Measurements from ENCODE around the gene GARNL3. TPM values are rescaled to one million over a fixed set of nuclear protein-coding genes. Genes with fewer than 3 reads are reported as not detected.

The GARNL3 gene
- total RNA-seq, 1 donor from 2014 or later, result 5.6 TPM

GRCh38 chr9:127269449-127269848 is 4.9 kb downstream of the GARNL3 start:
- DNase-seq (ENCODE audit: low spot score), result no peak

- DNase-seq (ENCODE audit: low spot score), result no peak
These were observed 8.8 kb downstream of the GARNL3 start for GRCh38 chr9:127273326-127273725.

DNA sequence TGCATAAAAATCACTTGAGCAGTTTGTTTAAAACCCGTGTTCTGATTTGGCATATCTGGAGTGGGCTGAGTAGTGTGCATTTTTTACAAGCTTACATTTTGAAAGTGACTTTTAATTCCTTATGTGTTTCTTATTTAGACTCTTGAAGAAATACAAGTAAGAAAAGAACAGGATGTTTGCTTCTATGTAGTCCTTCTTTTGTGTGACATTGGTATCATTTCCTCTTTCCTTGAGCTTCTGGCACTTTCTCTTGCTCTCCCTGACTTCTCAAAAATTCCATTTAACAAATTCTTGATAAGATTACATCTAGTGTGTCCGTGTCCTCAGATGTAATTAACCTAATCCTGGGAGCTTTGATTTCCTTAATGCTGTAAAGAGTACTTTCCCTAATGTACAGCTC is 12.5 kb downstream of the GARNL3 start:
- no peak for DNase-seq (ENCODE audit: low spot score)

- no peak for DNase-seq (ENCODE audit: low spot score)
These were observed 13.2 kb downstream of the GARNL3 start for GRCh38 chr9:127277770-127278169.

GRCh38 chr9:127278372-127278771 is 13.8 kb downstream of the GARNL3 start:
- DNase-seq (ENCODE audit: low spot score), result no peak

DNA sequence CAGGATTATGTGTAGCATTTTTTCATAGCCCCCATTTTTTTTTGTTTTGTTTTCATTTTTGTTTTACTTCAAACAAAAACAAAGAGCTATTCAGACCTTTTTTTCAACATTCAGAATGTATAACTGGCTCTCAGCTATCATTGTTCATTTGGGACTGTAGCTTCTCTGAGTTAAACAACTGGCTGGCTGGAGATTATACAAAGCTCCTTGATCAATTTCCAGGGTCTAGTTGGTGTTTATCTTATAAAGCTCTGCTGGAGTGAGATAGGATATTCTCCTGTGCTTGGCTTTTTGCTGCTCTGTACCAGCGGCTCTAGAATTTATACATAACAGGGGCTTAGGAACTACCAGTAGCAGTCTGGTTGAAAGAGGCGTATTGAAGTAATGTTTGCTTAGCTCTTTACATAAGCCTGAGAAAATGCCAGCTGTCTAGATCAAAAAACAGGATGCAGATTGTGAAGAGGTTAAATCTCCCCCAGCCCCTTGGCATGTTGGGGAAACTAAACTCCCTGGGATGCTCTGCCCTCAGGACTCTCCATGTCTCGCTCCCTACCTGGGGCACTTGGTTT is 15.2 kb downstream of the GARNL3 start:
- no peak for DNase-seq (ENCODE audit: low spot score)

GRCh38 chr9:127280880-127281660 is 16.5 kb downstream of the GARNL3 start:
- DNase-seq (ENCODE audit: low spot score), result no peak

DNA sequence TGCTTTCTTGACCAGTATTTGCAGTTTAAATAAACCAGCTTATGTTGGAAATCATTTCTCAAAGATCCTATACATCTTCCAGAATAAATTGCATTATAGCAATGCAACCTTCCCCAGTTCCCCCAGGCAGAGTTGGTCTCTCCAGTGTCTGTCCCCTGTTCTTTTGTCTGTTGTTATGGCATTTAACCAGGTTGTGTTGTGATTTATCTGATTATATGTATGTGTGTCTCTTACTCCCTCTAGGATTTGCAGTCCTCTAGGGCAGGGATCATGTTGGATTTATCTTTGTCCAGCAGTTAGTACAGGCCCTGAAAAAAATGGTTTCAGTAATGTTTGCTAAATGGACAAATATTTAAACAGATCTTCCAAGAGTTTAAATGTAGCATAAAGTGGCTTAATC is 17.3 kb downstream of the GARNL3 start:
- DNase-seq (ENCODE audit: low spot score), result no peak

GRCh38 chr9:127282611-127283010 is 18.0 kb downstream of the GARNL3 start:
- no peak for DNase-seq (ENCODE audit: low spot score)

- no peak for DNase-seq (ENCODE audit: low spot score)
These were observed 18.6 kb downstream of the GARNL3 start for GRCh38 chr9:127283135-127283534.

DNA sequence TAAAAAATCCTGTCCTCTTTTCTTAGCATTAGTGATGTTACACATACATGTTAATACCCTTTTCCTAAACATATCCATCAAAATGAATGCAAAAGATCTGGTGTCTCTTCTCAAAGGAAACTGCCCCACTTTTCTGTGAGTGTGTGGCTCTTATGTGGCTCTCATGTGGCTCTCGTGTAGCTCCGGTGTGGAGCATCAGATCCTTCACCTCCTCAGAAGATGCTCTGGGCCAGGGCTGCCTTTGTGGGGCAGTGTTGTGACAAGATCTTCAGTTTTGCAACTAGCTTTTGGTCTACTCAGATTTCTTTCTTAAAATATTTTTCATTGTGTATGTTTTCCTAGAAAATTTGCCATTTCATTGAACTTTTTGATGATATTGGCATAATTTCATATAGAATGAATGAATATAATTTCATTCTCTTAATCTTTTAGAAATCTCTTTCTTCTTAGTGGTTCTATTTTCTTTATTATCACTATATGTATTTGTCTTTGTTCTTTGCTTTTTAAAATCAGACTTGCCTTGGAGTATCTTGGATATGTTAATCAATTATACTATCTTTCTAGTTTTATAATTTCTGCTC is 19.4 kb downstream of the GARNL3 start:
- DNase-seq (ENCODE audit: low spot score), result no peak

- no peak for DNase-seq (ENCODE audit: low spot score)
These were observed 21.4 kb downstream of the GARNL3 start for GRCh38 chr9:127285965-127286364.

DNA sequence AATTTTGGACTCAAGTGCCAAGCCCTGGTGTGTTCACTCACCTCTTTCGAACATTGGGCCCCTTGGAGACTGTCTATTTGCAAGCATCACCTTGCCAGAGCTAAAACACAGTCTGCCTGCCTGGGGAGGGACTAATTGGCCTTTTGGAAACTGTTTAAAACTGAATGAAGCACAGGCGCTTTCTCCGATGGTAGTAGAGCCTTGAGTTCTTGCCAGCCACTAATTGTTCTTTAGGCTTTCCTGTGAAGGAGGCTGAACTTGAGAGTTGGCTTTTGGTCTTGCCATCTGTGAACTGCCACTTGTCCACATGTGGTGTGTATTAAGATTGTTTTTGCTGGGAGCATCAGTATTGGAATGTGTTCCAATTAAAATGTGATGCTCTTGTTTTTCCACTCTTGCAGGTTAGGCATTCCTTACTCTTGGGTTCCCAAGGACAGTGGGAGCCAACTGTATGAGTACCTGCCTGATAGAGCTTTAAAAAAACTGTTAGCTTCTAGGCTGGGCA is 26.0 kb downstream of the GARNL3 start:
- DNase-seq (ENCODE audit: low spot score), result no peak

DNA sequence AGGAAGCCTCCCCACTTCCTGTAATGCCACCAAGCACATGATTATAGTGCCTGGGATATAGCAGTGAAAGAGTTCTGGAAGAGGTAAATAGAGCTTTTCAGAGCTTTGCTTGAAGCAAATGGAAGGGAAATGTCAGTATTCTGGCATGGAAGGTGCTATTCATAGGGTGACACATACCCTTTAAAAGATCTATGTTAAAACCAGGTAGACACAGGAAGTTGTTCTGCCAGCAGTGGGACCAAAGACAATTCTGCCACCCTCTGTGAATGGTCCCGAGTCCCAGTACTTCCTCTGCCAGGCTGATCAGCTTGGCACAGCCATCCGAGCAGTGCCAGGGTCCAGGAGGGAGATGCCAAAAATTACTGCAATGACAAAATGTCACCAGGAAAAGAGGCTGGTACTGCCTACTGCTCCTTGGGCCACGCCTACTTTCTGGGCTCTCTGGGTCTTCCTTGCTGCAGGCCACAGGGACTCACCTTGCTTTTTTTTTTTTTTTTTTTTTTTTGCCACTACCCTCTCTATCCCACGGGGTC is 26.7 kb downstream of the GARNL3 start:
- DNase-seq (ENCODE audit: low spot score), result no peak

GRCh38 chr9:127292415-127292814 is 27.8 kb downstream of the GARNL3 start:
- no peak for DNase-seq (ENCODE audit: low spot score)

GRCh38 chr9:127293328-127293727 is 28.8 kb downstream of the GARNL3 start:
- DNase-seq (ENCODE audit: low spot score), result no peak

GRCh38 chr9:127293767-127294166 is 29.2 kb downstream of the GARNL3 start:
- DNase-seq (ENCODE audit: low spot score), result no peak

- DNase-seq (ENCODE audit: low spot score), result no peak
These were observed 30.4 kb downstream of the GARNL3 start for GRCh38 chr9:127295005-127295404.

- DNase-seq (ENCODE audit: low spot score), result no peak
These were observed 36.4 kb downstream of the GARNL3 start for GRCh38 chr9:127300886-127301447.

- DNase-seq (ENCODE audit: low spot score), result no peak
These were observed 39.3 kb downstream of the GARNL3 start for GRCh38 chr9:127303830-127304229.

DNA sequence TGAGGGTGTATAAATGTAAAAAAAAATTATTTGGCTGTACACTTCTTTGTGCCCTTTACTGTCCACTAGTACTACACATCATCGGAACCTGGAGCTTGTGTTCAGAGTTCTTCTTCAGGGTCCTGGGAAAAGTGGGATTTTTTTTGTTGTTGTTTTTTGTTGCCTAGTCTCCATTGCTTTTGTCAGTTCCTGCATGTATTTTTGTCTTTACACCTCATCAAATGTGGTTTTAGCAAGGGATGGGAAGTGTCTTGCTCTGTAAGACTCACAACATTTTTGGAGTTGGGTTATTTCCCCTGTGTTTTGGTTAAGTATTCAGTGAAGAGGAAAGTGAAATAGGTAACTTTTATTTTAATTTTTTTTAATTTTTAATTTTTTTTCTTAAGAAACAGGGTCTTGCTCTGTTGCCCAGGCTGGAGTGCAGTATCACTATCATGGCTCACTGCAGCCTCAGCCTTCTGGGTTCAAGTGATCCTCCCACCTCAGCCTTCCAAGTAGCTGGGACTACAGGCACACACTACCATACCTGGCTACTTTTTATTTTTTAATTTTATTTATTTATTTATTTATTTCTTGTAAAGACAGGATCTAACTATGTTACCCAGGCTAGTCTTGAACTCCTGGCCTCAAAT is 40.7 kb downstream of the GARNL3 start:
- DNase-seq (ENCODE audit: low spot score), result no peak

Data from mesenteric fat pad (tissue), 1 donor.